ENCODE measurements around the gene FBXL19.

- TF ChIP-seq TAF1 (IDR thresholded peaks at IDR 0.05; ENCODE audit: low read depth) (no peak), POLR2AphosphoS5 (IDR thresholded peaks at IDR 0.05) (peak; percentile 5), EP300 (conservative IDR thresholded peaks at IDR 0.05; ENCODE audit: poor library complexity, severe bottlenecking) (no peak)
Observed at GRCh38 chr16:30950516-30951065, 27.2 kb downstream of the FBXL19 start.

Data from neural cell (in vitro differentiated cells).